ENCODE results near the gene KIF18B. TPM values are rescaled to one million over a fixed set of nuclear protein-coding genes. Genes with fewer than 3 reads are reported as not detected.

Gene KIF18B
- total and polyA plus RNA-seq, 2 donors from 2014 or later, result 0.44 TPM; not detected in 1

DNA sequence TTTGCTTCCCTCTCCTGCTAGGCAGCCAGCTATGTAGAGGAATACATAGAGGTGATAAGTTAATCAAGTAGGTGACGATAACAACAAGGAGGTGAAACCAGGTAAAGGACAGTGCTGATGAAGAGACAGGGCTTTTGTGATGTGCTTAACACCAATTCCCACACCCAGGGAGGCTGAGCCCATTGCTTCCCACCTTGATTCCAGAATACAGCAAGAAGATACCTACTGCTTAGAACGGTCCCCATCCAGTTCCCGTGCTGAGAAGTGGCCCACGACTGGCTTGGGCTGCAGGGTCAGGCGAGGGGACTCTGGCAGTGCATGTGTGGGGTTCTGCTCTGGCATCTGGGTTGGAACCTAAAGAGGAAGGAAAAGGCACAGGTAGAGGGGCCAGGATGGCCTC is 16.2 kb downstream of the KIF18B start:
- FAIRE-seq, result no peak
- Histone ChIP-seq H3K36me3 (ENCODE audit: control insufficient read depth in 2 of 3, insufficient read depth in 3 of 3, low read length in 3 of 3) (no peaks in the 10 kb centered on the region), H3K4me1 (ENCODE audit: control insufficient read depth in 2 of 3, insufficient read depth in 2 of 3, low read depth in 1 of 3, low read length in 3 of 3) (no peaks in the 10 kb centered on the region)

DNA sequence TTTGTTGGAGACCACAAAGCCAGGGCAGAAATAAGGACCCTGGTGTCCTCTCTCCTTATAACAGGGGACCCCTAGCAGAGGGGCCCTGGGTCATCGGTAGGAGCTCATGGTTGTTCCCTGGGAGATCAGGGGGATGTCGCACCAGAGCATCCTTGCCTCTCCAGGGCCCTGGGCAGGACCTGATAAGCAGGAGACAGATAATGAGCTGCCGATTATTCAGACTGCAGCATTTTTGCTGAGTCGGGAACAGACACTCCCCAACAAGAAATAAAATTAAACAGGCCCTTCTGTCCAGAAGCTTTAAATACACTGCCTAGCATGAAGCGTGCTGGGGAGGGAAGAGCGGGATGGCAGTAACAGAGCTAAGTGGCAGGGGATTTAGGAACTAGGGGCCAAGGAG is 16.9 kb downstream of the KIF18B start:
- no peak overlapping the region for H3K27ac ChIP-seq (ENCODE audit: low read depth in 2 of 2, low read length in 2 of 2)
- no peaks in the 10 kb centered on the region for H3K4me1 ChIP-seq (ENCODE audit: control insufficient read depth in 2 of 3, insufficient read depth in 2 of 3, low read depth in 1 of 3, low read length in 3 of 3)
- FAIRE-seq (no peak), DNase-seq (peak in 1 of 5 donors; percentile 22)
- TF ChIP-seq CTCF (IDR thresholded peaks at IDR 0.05; ENCODE audit: borderline replicate concordance, extremely low read depth, insufficient read depth), result no peak
- no peaks in the 10 kb centered on the region for H3K27me3 ChIP-seq (ENCODE audit: control insufficient read depth, insufficient read depth, low read length)
- no peak overlapping the region for H3K4me3 ChIP-seq (ENCODE audit: low read length in 3 of 3)
- H3K9ac ChIP-seq (ENCODE audit: low read length in 3 of 3), result no peak overlapping the region
- no peaks in the 10 kb centered on the region for H3K9me3 ChIP-seq (ENCODE audit: control insufficient read depth in 2 of 3, insufficient read depth in 1 of 3, low read length in 3 of 3)
- intact Hi-C loops (cut with DNase I), result no loop called here
- no peaks in the 10 kb centered on the region for H3K36me3 ChIP-seq (ENCODE audit: control insufficient read depth in 2 of 3, insufficient read depth in 3 of 3, low read length in 3 of 3)

More for the DNA sequence above, 16.2 kb downstream of the KIF18B start:
- Histone ChIP-seq H3K27me3 (ENCODE audit: control insufficient read depth, insufficient read depth, low read length) (no peaks in the 10 kb centered on the region), H3K9me3 (ENCODE audit: control insufficient read depth in 2 of 3, insufficient read depth in 1 of 3, low read length in 3 of 3) (no peaks in the 10 kb centered on the region), H3K9ac (ENCODE audit: low read length in 3 of 3) (no peak overlapping the region), H3K4me3 (ENCODE audit: low read length in 3 of 3) (no peak overlapping the region), H3K27ac (ENCODE audit: low read depth in 2 of 2, low read length in 2 of 2) (no peak overlapping the region)
- intact Hi-C loops (cut with DNase I), result no loop called here
- peak in 1 of 5 donors; percentile 33 for DNase-seq
- no peak for TF ChIP-seq CTCF (IDR thresholded peaks at IDR 0.05; ENCODE audit: borderline replicate concordance, extremely low read depth, insufficient read depth)

- no peak overlapping the region for H3K9ac ChIP-seq (ENCODE audit: low read length in 3 of 3)
- peak in 2 of 5 donors; percentile 25 to 33 for DNase-seq
- no peak for FAIRE-seq
Observed at GRCh38 chr17:44928950-44929720, 18.4 kb downstream of the KIF18B start.

More at GRCh38 chr17:44928950-44929720, 18.4 kb downstream of the KIF18B start:
- Histone ChIP-seq H3K4me3 (ENCODE audit: low read length in 3 of 3) (no peak overlapping the region), H3K4me1 (ENCODE audit: control insufficient read depth in 2 of 3, insufficient read depth in 2 of 3, low read depth in 1 of 3, low read length in 3 of 3) (no peaks in the 10 kb centered on the region), H3K27me3 (ENCODE audit: control insufficient read depth, insufficient read depth, low read length) (no peaks in the 10 kb centered on the region), H3K36me3 (ENCODE audit: control insufficient read depth in 2 of 3, insufficient read depth in 3 of 3, low read length in 3 of 3) (no peaks in the 10 kb centered on the region), H3K9me3 (ENCODE audit: control insufficient read depth in 2 of 3, insufficient read depth in 1 of 3, low read length in 3 of 3) (no peaks in the 10 kb centered on the region), H3K27ac (ENCODE audit: low read depth in 2 of 2, low read length in 2 of 2) (no peak overlapping the region)
- TF ChIP-seq CTCF (IDR thresholded peaks at IDR 0.05; ENCODE audit: borderline replicate concordance, extremely low read depth, insufficient read depth), result no peak
- intact Hi-C loops (cut with DNase I), result loop anchor here (10.0 kb wide), 1 partner anchor 186 kb away; no protein-coding TSS in a partner anchor
